DMS 273 treated with DMSO at 0.1 percent for 48 hours (cell line): ENCODE results near the gene STAT4.

Source experiments
- DNase-seq: peaks from one replicate; lab custom pipeline; 2025; lab: John Stamatoyannopoulos, UW

Gene STAT4

GRCh38 chr2:191043438-191043837, 107.4 kb downstream of the STAT4 start:
- DNase-seq = no peak

DNA sequence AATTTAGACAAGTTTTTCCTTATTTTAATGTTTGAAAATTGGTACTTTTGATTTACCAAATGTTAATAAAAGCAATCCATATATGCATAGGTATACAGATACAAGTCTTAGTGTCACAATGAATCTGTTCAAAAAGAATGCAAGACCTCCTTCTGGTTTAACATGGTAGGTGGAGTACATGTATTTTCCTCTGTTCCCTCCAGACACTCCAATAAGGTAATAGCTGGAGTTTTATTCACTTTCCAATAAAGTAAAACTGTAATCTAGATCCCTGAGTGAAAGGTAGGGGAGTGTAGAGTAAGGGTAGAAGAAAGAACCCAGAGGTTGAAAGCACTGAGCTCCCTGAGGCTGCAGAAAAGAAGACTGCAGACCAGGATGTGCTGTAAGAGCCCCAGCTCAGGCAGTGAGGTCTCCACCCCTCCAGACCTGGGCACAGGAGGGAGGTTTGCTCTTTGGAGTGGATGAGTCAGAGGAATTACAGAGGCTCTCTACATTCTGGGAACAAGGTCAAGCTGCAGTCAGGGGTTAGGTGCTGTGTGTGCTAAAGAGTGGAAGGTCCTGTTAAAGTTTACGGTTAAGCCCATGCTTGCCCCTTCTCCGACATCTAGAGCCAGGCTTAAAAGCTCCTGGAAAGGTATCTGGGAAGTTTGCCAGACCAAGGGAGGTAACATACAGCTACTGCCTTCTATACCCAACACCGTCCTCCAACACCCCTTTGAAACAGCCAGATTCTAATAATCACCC, 109.2 kb downstream of the STAT4 start:
- no peak for DNase-seq

DNA sequence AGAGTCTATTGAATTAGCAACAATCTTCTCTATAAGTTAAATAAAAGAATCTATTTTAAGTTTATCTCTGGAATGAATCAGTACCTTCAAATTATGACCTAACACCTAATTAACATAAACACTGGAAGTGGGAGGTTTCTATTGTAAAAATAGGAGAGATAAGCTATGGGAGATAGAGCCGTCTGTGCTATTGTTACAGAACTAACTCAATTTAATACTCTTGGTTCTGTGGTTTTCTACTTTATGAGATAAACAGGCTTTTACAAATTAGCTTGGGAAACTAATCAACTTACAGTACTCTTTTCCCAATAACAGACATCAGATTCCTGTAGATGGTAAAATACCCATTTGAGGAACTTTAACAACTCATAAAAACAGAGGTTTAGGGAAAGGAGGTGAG, 111.2 kb downstream of the STAT4 start:
- no peak for DNase-seq

DNA sequence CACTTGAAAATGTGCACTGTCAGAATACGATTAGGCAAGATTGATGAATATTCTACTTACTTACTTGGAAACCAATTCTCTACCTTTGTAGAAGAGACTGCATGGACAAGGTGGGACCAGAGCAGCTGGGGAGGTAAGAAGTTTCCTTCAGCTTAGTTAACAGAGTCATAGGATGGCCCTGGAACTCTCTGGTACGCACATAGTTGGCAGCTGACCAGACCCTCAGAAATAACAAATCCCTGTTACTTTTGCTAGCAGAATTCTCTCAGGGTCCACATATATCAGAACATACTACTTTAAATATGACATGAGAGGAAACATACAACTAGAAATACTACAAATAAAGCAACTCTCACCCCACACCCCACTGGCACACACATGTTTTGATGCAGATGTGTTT, 112.1 kb downstream of the STAT4 start:
- DNase-seq = no peak

GRCh38 chr2:191038241-191038725, 112.5 kb downstream of the STAT4 start:
- DNase-seq = no peak

GRCh38 chr2:191037351-191037750, 113.4 kb downstream of the STAT4 start:
- no peak for DNase-seq

- no peak for DNase-seq
These were observed 114.4 kb downstream of the STAT4 start for GRCh38 chr2:191036363-191036762.

DNA sequence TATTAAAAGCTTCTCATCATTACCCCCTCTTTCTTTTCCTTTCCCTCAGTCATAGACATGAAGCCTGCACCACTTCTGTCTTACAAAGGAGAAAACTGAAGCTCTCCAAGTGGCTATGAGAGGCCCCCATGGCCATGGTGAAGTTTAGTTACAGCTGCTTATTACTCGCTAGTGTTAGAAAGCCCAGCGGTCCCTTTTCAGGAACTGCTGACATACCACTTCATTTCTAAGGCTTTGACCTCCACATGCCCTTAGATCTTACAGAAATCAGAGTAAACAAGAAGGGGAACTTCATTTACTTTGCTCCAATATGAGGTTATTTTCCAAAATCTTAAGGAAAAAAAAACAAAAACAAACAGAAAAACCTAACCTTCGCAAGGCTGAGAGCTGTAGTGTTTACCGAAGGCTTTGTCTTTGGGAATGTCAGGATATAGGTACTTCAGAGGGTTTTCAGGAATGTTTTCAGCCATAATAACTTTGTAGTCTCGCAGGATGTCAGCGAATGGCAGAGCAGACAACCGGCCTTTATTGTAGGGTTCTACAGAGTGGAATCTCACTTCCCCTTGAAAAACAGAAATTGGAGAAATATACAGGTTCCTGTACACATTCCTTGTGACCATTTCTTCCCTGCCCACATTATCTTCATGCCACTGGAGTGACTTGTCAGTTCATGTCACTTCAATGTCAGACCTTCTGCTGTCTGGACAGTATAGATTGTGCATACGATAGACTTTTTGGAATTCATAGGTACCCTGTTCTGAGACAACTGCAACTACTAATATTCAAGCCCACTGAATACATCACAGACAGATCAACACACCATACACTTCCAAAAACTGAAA, 118.0 kb downstream of the STAT4 start:
- no peak for DNase-seq

GRCh38 chr2:191031256-191031655, 119.5 kb downstream of the STAT4 start:
- DNase-seq = no peak

- no peak for DNase-seq
These were observed 120.2 kb downstream of the STAT4 start for GRCh38 chr2:191030521-191031154.

GRCh38 chr2:191029280-191029950, 121.4 kb downstream of the STAT4 start:
- no peak for DNase-seq

- DNase-seq = no peak
These were observed 124.4 kb downstream of the STAT4 start for GRCh38 chr2:191026377-191026776.

GRCh38 chr2:191025135-191025534, 125.7 kb downstream of the STAT4 start:
- DNase-seq = no peak

DNA sequence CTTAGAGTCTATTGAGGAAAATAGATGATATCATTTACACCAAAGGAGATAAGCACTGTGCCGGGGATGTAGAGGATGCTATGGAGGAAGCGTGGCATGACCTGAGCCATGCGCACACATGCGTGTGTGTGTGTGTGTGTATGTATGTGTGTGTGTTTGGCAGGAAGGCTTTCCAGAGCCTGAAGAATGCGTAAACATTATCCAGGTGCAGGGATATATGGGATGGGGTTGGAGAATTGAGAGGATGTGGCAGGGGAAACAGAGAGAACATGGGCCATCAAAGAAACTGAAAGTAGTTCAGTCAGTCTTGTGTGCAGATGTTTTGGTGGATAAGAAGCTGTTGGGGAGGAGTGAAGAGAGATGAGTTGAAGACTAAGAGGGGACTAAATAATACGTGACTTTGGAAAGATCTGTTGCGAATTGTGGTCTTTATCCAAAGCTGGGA, 127.5 kb downstream of the STAT4 start:
- DNase-seq = no peak

DNA sequence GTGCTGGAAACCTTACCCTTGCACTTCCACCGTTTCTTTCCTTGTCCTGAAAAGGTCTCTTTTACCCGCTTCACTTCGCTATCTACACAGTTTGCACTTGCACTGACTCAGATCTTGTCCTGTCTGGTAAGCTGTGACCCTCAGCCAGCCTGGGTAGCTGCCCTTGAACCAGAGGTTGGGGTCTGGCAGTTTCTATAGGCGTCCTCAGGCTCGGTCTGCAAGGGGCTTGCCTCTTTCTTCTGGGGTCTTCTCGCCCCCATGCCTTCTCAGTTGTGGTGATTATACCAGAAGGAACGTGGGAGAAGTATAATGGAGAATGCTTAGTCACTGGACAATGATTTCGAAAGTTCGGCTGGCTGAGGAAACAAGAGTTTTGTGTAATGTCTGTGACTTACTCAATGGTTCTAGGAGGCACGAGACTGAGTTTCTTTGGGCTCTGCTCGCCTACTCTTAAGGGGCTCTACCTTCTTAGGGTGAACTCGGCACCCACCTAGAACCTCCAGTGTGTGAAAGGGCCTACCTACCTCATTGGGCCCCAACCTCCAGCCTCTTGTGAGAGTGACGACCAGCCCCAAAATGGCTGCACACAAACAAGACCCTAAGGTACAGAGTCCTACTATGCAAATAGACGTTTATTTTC, 129.9 kb downstream of the STAT4 start:
- DNase-seq = no peak

DNA sequence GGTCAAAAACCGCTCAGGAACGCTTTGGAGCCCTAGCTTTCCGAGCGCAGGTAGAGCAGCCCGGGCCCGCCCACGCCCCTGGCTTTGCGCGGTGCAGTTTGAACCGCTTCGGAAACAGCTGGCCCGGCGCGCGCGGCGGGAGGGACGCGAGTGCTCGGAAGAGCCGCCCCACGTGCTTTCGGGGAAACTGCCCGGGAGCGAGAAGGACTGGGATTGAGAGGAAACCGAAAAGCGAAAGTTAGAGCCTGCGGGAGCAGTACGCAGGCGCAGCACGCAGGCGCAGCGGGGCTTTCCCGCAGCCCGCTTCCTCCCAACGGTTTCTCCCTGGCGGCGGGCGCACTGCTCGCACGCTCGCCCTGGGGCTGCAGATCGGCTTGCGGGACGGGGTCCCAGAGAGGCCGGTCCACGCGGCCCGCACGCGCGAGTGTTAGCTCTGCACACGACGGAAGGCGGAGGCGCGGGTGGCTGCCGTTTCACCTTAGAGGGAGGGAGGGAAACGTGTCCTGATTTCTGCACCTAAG, 130.5 kb downstream of the STAT4 start:
- DNase-seq = peak; percentile 93

- no peak for DNase-seq
These were observed 131.4 kb downstream of the STAT4 start for GRCh38 chr2:191019376-191019775.

DNA sequence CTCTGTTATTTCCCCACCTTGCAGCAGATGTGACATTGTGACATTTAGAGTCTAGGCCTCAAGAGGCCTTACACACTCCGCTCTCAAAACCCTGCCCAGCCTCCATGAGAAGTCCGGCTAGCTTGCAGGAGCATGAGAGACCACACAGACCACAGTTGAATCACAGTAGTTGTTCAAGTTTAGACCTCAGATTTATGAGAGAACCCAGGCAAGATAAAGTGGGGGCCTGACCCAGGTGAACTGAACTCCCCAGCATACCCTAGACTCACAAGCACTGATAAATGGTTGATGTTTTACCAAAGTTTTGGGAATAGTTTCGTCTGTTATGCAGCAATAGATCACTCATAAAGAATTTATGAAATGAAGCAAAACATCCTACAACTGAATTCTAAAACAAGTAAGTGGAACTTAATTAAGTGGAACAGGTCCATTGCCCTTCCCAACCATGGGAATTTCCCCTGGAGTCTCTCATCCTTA, 132.1 kb downstream of the STAT4 start:
- DNase-seq = no peak

GRCh38 chr2:191018048-191018447, 132.7 kb downstream of the STAT4 start:
- no peak for DNase-seq

DNA sequence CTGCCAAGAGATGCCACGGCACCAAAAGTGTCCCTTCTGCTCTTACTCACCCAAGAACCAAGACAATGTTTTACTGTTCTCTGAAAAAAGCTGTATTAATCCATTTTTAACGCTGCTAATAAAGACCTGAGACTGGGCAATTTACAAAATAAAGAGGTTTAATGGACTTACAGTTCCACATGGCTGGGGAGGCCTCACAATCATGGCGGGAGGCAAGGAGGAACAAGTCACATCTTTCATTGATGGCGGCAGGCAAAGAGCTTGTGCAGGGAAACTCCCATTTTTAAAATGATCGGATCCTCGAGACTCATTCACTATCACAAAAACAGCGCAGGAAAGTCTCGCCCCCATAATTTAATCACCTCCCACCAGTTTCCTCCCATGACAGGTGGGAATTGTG, 135.0 kb downstream of the STAT4 start:
- no peak for DNase-seq

DNA sequence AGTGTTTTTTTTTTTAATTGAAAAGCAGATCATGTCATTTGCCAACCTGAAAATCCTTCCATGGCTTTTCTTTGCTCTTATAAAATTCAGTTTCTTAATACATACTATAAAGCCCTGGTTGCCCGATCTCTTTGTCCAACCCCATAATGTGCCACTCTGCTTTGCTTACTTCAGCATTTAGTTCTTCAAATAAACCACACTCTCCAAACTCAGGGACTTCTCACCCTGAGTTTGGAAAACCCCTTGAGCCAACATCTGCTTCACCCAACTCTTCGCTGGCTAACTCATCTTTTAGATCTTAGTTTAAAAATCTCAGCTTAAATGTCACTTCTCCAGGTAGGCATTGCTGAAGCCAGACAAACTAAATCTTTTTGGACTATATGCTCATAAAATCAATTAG, 135.6 kb downstream of the STAT4 start:
- no peak for DNase-seq
